Measurements from ENCODE around the gene DDX54.
"Not testable (repeated sequence)": the region's sequence is repeated elsewhere in the genome, so short reads cannot be mapped to it uniquely, and the experiment has no call there.

DDX54 gene

GRCh38 chr12:113216027-113216426, 30.7 kb upstream of the DDX54 start:
- no peak for DNase-seq (ENCODE audit: low spot score)

- peak; percentile 98 for DNase-seq (ENCODE audit: low spot score)
These were observed 29.7 kb upstream of the DDX54 start for GRCh38 chr12:113214895-113215400.

- no peak for DNase-seq (ENCODE audit: low spot score)
These were observed 25.9 kb upstream of the DDX54 start for GRCh38 chr12:113211160-113211559.

GRCh38 chr12:113208041-113208934, 23.0 kb upstream of the DDX54 start:
- no peak for DNase-seq (ENCODE audit: low spot score)

- DNase-seq (ENCODE audit: low spot score): no peak
These were observed 22.3 kb upstream of the DDX54 start for GRCh38 chr12:113207613-113208040.

GRCh38 chr12:113206802-113207201, 21.5 kb upstream of the DDX54 start:
- DNase-seq (ENCODE audit: low spot score): not testable (repeated sequence)

GRCh38 chr12:113204804-113205203, 19.5 kb upstream of the DDX54 start:
- peak; percentile 66 for DNase-seq (ENCODE audit: low spot score)

GRCh38 chr12:113203852-113204760, 18.8 kb upstream of the DDX54 start:
- DNase-seq (ENCODE audit: low spot score): no peak

- no peak for DNase-seq (ENCODE audit: low spot score)
These were observed 17.2 kb upstream of the DDX54 start for GRCh38 chr12:113202300-113203075.

GRCh38 chr12:113201187-113202177, 16.2 kb upstream of the DDX54 start:
- DNase-seq (ENCODE audit: low spot score): no peak

GRCh38 chr12:113200021-113200797, 14.9 kb upstream of the DDX54 start:
- no peak for DNase-seq (ENCODE audit: low spot score)

GRCh38 chr12:113198296-113198695, 13.0 kb upstream of the DDX54 start:
- DNase-seq (ENCODE audit: low spot score): peak; percentile 77

- no peak for DNase-seq (ENCODE audit: low spot score)
These were observed 12.3 kb upstream of the DDX54 start for GRCh38 chr12:113197518-113198077.

GRCh38 chr12:113196990-113197389, 11.7 kb upstream of the DDX54 start:
- peak; percentile 75 for DNase-seq (ENCODE audit: low spot score)

- no peak for DNase-seq (ENCODE audit: low spot score)
These were observed 11.3 kb upstream of the DDX54 start for GRCh38 chr12:113196582-113196981.

- no peak for DNase-seq (ENCODE audit: low spot score)
These were observed 10.3 kb upstream of the DDX54 start for GRCh38 chr12:113195598-113195997.

- peak; percentile 64 for DNase-seq (ENCODE audit: low spot score)
These were observed 9.7 kb upstream of the DDX54 start for GRCh38 chr12:113194971-113195391.

- no peak for DNase-seq (ENCODE audit: low spot score)
These were observed 5.9 kb upstream of the DDX54 start for GRCh38 chr12:113191227-113191626.

GRCh38 chr12:113190761-113191160, 5.5 kb upstream of the DDX54 start:
- peak; percentile 34 for DNase-seq (ENCODE audit: low spot score)

Measured in kidney tubule cell (primary cell).